SK-N-SH (cell line): Measurements from ENCODE around the gene PLPP2. TPM values are rescaled to one million over a fixed set of nuclear protein-coding genes. Genes with fewer than 3 reads are reported as not detected.

Experiments used
- polyA plus RNA-seq, 3 experiments: library from polyadenylated mRNA; depleted of rRNA; stranded (reverse); fragments of >200 nt; gene quantifications; 2 replicates each; pipeline ENCODE4 v1.2.3, GENCODE V29; 2012

Gene PLPP2
- polyA plus RNA-seq, 1 of the 3 experiments (the other 2 are of a cell fraction), result 33.6 TPM

Other genes starting within 250 kb of the PLPP2 start
- gene OR4F17, start 184.3 kb downstream of the PLPP2 start, polyA plus RNA-seq (2012; rRNA removed), result not detected in 2 replicates
- gene MIER2, start 53.4 kb upstream of the PLPP2 start, polyA plus RNA-seq (2012; rRNA removed), result 8.0 and 15.9 TPM in 2 replicates
- 0.19 and 0.23 TPM in 2 replicates for gene C2CD4C, start 117.7 kb upstream of the PLPP2 start, polyA plus RNA-seq (2012; rRNA removed)
- gene SHC2, start 169.6 kb upstream of the PLPP2 start, polyA plus RNA-seq (2012; rRNA removed), result 0.64 and 0.80 TPM in 2 replicates
- 0.63 and 0.81 TPM in 2 replicates for gene MADCAM1, start 205.1 kb upstream of the PLPP2 start, polyA plus RNA-seq (2012; rRNA removed)
- gene TPGS1, start 216.1 kb upstream of the PLPP2 start, polyA plus RNA-seq (2012; rRNA removed), result 28.3 and 31.0 TPM in 2 replicates
- 69.2 and 96.7 TPM in 2 replicates for gene CDC34, start 240.4 kb upstream of the PLPP2 start, polyA plus RNA-seq (2012; rRNA removed)